Activated CD8-positive, alpha-beta memory T cell treated with anti-CD3 and anti-CD28 coated beads, Interleukin-2, amount 10 ng/mL, durations not matched to agents 7 days and 5 days (primary cell): Measurements from ENCODE around the gene ITGAE. TPM values are rescaled to one million over a fixed set of nuclear protein-coding genes. Genes with fewer than 3 reads are reported as not detected.
"Not testable (repeated sequence)": the region's sequence is repeated elsewhere in the genome, so short reads cannot be mapped to it uniquely, and the experiment has no call there.

Source experiments
- ATAC-seq: fragments of 150-1000 bp; cut with Tn5 transposase; one replicate; pipeline ENCODE4 v1.10.0; 2021; ENCODE audit warnings: moderate library complexity
- CTCF ChIA-PET: fragments of 350-600 bp; sonication (Branson Sonifier 250); formaldehyde crosslinking; loops from one replicate; lab custom pipeline; 2021; ENCODE audit warnings: antibody characterized with exemption; lab: Charles Lee
- DNase-seq: peaks from one replicate; pipeline ENCODE4 v3.0.0-alpha.2; 2020
- H3K27ac Mint-ChIP-seq: one replicate; pipeline ENCODE4 v1.8.0; 2021; ENCODE audit warnings: mild to moderate bottlenecking, mixed read lengths
- H3K27me3 Mint-ChIP-seq: one replicate; pipeline ENCODE4 v1.8.0; 2021; ENCODE audit warnings: mixed read lengths
- H3K36me3 Mint-ChIP-seq: one replicate; pipeline ENCODE4 v1.8.0; 2021; ENCODE audit warnings: mild to moderate bottlenecking, mixed read lengths
- H3K4me1 Mint-ChIP-seq: one replicate; pipeline ENCODE4 v1.8.0; 2021; ENCODE audit warnings: mixed read lengths
- H3K4me3 Mint-ChIP-seq: one replicate; pipeline ENCODE4 v1.8.0; 2021; ENCODE audit warnings: mild to moderate bottlenecking, moderate library complexity, mixed read lengths
- H3K9me3 Mint-ChIP-seq: one replicate; pipeline ENCODE4 v1.8.0; 2022; ENCODE audit warnings: low read depth, mixed read lengths
- total RNA-seq, 2 experiments: library from RNA; stranded (reverse); gene quantifications; one replicate each; pipeline ENCODE4 v1.2.3, GENCODE V29; 2021

Gene ITGAE
- total RNA-seq, 2 experiments from 2014 or later, result 54.4 to 70.9 TPM

DNA sequence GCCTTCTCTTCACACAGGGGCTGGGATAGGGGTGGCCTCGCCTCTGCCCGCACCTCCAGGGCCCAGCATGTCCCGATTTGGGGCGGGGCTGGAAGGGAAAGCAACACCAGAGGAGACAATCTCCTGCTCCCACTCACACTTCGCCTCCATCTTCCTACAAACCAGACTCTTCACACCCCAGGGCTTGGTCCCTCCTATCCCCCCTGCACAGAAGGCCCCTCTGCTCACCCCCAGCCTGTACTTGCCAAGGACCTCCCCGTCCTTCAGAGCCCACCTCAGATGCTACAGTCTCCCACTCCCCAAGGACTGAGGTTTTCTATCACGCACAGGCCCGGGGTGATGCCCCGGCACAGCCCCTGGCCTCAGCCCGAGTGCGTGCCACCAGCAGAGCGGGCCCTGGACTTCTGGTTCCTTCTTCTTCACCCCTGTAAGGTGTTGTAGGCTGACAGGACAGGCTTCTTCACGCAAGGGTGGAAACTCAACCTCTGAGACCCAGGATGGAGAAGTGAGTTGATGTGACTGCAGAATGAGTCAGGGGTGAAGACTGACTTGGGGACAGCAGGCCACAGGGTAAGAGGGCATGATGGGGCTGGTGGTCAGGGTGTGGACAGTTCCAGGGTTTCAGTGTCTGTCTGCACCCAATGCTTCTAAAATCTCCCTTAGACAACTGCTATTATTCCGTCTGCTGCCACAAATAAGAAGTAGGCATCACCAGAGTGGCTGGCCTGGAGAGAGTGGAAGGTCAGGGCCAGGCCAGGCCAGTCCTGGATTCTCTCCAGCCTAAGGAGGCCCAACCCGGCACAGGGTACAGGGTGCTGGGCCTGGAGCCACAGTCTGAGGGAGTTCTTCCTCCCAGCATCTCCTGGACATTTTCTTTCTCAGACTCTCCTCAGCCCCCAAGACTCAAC is 2.5 kb downstream of the ITGAE start:
- H3K4me3 Mint-ChIP-seq, result peak overlapping the region; percentile 81
- no peak for DNase-seq
- H3K27ac Mint-ChIP-seq, result peak overlapping the region; percentile 86
- peaks cover 25% of the 10 kb centered on the region for H3K36me3 Mint-ChIP-seq
- H3K4me1 Mint-ChIP-seq, result peaks cover 87% of the 10 kb centered on the region
- peaks cover 2% of the 10 kb centered on the region for H3K27me3 Mint-ChIP-seq
- no peaks in the 10 kb centered on the region for H3K9me3 Mint-ChIP-seq
- CTCF ChIA-PET, result interaction anchor here (0.8 to 3.3 kb wide), 2 partner anchors 60 to 87 kb away, joined by 3 to 31 read pairs; no protein-coding TSS in a partner anchor
- no peak for ATAC-seq

DNA sequence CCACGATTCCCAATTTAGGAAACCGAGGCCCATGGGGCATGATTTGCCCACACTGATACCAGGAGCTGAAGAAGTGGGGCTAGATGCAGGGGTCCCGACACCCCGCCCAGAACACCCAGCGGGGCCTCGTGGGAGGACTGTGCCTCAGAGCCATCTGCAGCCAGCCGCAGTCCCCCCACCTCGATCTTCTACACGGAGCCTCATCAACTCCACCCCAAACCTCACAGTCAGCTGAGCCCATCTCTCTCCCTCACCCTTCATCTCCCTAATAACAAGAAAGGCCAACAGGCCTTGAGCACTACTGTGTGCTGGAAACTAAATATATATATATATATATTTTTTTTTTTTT is 4.2 kb downstream of the ITGAE start:
- H3K36me3 Mint-ChIP-seq, result peaks cover 27% of the 10 kb centered on the region
- CTCF ChIA-PET, result interaction anchor here (0.8 to 3.5 kb wide), 11 partner anchors 25 to 168 kb away, joined by 3 to 27 read pairs (median 6); partner anchors contain the start of gene NCBP3
- DNase-seq, result peak; percentile 86
- H3K27me3 Mint-ChIP-seq, result peaks cover 3% of the 10 kb centered on the region
- peak; percentile 41 for ATAC-seq
- H3K4me1 Mint-ChIP-seq, result peaks cover 85% of the 10 kb centered on the region
- H3K9me3 Mint-ChIP-seq, result no peaks in the 10 kb centered on the region
- peak overlapping the region; percentile 86 for H3K27ac Mint-ChIP-seq
- peak overlapping the region; percentile 81 for H3K4me3 Mint-ChIP-seq

DNA sequence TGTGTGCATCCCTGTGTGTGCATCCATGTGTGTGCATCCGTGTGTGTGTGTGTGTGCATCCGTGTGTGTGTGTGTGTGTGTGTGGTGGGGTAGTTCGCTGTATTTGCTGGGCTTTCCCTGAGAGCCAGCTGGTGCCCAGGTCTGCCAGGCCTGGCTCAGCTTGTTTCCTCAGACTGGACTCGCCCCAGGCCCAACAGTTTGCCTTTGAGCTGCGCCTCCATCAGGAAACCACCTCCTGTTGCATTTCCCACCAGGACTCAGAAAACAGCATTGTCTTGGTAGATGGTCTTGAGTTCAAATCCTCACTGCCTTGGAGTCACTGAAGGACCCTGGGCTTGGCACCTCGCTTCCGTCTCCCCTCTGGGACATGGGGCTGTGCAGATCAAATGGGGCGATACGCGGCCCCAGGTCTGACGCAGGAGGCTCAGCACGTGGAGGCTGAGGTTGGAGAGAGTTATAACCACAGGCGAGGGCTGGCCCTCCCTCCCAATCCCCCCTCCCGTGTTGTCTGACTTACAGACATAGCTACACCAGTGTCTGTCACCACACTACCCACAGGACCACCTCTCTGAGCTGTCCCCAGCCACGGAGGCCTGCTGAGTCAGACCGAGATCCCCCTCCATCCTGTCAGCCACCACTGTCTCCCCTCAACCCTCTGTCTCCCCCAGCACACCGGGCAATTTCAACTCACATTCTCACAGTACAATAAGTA is 4.7 kb downstream of the ITGAE start:
- Mint-ChIP-seq H3K36me3 (peaks cover 30% of the 10 kb centered on the region), H3K27me3 (peaks cover 6% of the 10 kb centered on the region), H3K27ac (peak overlapping the region; percentile 86), H3K4me1 (peaks cover 85% of the 10 kb centered on the region), H3K4me3 (peak overlapping the region; percentile 81), H3K9me3 (no peaks in the 10 kb centered on the region)
- peak; percentile 64 for ATAC-seq
- CTCF ChIA-PET, result interaction anchor here (0.6 to 3.5 kb wide), 14 partner anchors 8 to 169 kb away, joined by 3 to 27 read pairs (median 6); partner anchors contain the start of gene NCBP3
- DNase-seq, result peak; percentile 99

DNA sequence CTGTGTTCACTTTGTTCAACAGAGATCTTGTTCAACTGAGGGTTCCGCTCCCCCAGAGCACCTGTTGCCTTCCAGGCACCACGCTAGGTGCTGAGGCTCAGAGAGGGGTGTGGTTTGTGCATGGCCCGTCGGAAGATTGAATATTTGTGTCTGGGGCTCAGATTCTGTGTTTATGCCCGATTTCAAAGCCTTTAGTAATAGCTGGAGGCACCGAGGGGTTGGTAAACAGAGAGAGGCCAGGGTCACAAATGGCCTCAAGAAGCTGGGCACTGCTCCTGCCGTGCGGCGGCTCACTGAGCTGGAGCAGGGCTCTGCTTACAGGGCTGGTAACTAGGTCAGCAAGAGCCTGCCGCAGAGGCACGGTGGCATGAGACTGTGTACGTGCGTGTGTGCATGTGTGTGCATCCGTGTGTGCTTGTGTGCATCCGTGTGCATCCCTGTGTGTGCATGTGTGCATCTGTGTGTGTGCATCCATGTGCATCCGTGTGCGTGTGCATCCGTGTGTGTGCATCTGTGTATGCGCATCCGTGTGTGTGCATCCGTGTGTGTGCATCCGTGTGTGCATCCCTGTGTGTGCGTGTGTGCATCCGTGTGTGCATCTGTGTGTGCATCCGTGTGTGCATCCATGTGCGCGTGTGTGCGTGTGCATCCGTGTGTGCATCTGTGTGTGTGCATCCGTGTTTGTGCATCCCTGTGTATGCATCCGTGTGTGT is 5.4 kb downstream of the ITGAE start:
- peak; percentile 14 for ATAC-seq
- peak overlapping the region; percentile 86 for H3K27ac Mint-ChIP-seq
- H3K4me3 Mint-ChIP-seq, result peak overlapping the region; percentile 81
- peak; percentile 66 for DNase-seq
- H3K9me3 Mint-ChIP-seq, result no peaks in the 10 kb centered on the region
- peaks cover 29% of the 10 kb centered on the region for H3K36me3 Mint-ChIP-seq
- H3K4me1 Mint-ChIP-seq, result peaks cover 86% of the 10 kb centered on the region
- peaks cover 6% of the 10 kb centered on the region for H3K27me3 Mint-ChIP-seq
- CTCF ChIA-PET, result interaction anchor here (0.9 to 3.5 kb wide), 11 partner anchors 9 to 112 kb away, joined by 3 to 27 read pairs (median 6); no protein-coding TSS in a partner anchor

DNA sequence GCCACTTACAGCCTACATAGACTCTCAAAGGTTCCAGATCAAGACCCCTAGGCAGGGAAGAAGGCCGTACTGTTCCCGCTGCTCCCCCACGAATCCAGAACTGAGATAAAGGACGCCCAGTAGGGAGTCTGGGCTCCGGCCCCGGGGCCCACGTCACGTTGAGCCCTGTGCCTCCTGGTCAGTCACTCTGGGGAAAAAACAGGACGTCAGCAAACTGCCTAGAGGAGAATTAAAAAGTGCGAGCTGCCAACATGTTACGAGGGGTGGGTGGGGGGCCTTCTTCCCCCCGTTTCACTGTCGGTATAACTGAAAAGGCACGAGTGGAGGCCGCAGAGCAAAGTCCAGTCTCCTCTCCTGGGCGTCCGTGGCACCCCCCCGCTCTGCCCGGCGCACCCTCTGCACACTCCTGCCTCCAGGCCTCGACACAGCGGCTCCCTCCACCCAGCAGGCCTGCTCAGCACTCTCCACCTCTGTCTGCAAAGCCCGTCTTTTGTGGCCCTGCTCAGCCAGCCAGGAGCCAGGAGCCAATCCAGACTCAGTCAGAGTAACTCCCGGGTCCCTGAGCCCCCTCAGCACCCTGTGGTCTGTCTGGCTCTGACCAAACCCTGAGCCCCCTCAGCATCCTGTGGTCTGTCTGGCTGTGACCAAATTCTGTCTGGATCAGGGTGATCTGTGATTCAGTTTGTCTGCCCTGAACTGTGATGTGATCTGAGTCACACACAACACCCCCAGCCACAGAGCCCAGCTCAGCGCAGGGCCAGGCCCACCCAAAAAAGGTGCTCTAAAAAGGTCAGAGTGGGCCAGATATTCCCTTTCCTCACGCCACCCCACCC is 6.2 kb downstream of the ITGAE start:
- H3K36me3 Mint-ChIP-seq, result peaks cover 33% of the 10 kb centered on the region
- peaks cover 90% of the 10 kb centered on the region for H3K4me1 Mint-ChIP-seq
- ATAC-seq (peak; percentile 58), DNase-seq (peak; percentile 88)
- no peaks in the 10 kb centered on the region for H3K9me3 Mint-ChIP-seq
- peaks cover 6% of the 10 kb centered on the region for H3K27me3 Mint-ChIP-seq
- CTCF ChIA-PET, result interaction anchor here (0.9 to 3.5 kb wide), 8 partner anchors 9 to 112 kb away, joined by 3 to 27 read pairs (median 3); no protein-coding TSS in a partner anchor
- peak overlapping the region; percentile 81 for H3K4me3 Mint-ChIP-seq
- H3K27ac Mint-ChIP-seq, result peak overlapping the region; percentile 86

DNA sequence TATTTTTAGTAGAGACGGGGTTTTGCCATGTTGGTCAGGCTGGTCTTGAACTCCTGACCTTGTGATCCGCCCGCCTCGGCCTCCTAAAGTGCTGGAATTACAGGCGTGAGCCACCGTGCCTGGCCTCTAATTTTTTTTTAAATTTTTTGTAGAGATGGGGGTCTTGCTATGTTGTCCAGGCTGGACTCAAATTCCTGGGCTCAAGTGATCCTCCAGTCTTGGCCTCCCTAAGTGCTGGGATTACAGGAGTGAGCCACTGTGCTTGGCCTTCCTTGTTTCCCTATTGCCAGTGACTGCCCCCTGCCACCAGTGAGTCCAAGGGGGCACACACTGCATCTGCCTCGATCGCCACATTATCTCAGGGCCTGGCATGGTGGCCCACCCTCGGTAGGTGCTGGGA is 6.8 kb downstream of the ITGAE start:
- peaks cover 91% of the 10 kb centered on the region for H3K4me1 Mint-ChIP-seq
- H3K27ac Mint-ChIP-seq, H3K9me3 Mint-ChIP-seq, ATAC-seq, DNase-seq, CTCF ChIA-PET, H3K27me3 Mint-ChIP-seq, H3K4me3 Mint-ChIP-seq: not testable (repeated sequence)
- H3K36me3 Mint-ChIP-seq, result peaks cover 31% of the 10 kb centered on the region

DNA sequence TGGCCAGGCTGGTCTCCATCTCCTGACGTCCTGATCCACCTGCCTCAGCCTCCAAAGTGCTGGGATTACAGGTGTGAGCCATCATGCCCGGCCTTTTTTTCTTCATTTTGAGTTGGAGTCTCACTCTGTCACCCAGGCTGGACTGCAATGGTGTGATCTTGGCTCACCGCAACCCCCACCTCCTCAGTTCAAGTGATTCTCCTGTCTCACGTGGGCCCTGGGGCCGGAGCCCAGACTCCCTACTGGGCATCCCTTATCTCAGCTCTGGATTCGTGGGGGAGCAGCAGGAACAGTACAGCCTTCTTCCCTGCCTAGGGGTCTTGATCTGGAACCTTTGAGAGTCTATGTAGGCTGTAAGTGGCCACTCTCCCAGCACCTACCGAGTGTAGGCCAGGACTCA is 7.7 kb downstream of the ITGAE start:
- CTCF ChIA-PET, result interaction anchor here (2.0 kb wide), 1 partner anchor 53 kb away, joined by 4 read pairs; the partner anchor contains the start of gene NCBP3
- H3K27me3 Mint-ChIP-seq, H3K9me3 Mint-ChIP-seq, DNase-seq, ATAC-seq, H3K4me3 Mint-ChIP-seq, H3K27ac Mint-ChIP-seq: not testable (repeated sequence)
- H3K36me3 Mint-ChIP-seq, result peaks cover 28% of the 10 kb centered on the region
- peaks cover 90% of the 10 kb centered on the region for H3K4me1 Mint-ChIP-seq

DNA sequence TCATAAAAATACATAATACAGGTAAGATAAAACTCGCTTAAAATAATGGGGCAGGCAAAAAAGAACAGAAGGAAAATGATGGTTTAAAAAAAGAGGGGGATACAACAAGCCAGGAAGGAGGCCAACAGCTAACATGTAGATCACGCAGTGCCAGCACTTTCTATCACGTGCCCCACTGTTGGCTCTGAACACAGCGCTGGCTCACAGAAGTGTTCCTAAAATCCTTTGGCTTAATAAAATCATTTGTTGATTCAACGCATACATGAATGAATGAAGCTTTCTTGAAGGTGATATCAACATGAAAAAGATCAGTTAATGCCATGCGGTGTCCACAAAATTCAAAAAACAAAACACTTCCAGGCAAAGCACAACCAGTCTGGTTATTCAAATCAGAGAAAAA is 8.5 kb downstream of the ITGAE start:
- DNase-seq (no peak), ATAC-seq (no peak)
- peaks cover 88% of the 10 kb centered on the region for H3K4me1 Mint-ChIP-seq
- peaks cover 30% of the 10 kb centered on the region for H3K36me3 Mint-ChIP-seq
- peaks cover 6% of the 10 kb centered on the region for H3K27me3 Mint-ChIP-seq
- H3K27ac Mint-ChIP-seq, result no peak overlapping the region
- H3K4me3 Mint-ChIP-seq, result no peak overlapping the region
- H3K9me3 Mint-ChIP-seq, result no peaks in the 10 kb centered on the region
- CTCF ChIA-PET, result interaction anchor here (1.5 to 2.0 kb wide), 3 partner anchors 35 to 54 kb away, joined by 4 to 8 read pairs (median 5); partner anchors contain the start of gene NCBP3

DNA sequence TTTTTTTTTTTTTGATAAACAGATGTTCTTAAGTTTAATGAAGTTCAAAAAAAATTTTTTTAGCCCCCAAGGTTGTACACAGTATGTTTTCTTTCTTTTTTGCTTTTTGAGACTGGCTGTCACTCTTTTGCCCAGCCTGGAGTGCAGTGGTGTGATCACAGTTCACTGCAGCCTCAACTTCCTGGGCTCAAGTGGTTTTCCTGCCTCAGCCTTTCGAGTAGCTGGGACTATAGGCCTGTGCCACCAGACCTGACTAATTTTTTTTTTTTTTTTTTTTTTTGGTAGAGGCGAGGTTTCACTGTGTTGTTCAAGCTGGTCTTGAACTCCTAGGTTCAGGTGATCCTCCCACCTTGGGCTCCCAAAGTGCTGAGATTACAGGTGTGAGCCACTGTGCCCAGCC is 12.8 kb downstream of the ITGAE start:
- Mint-ChIP-seq H3K27me3 (peaks cover 4% of the 10 kb centered on the region), H3K36me3 (peaks cover 31% of the 10 kb centered on the region), H3K9me3 (no peaks in the 10 kb centered on the region), H3K27ac (peak overlapping the region; percentile 78), H3K4me3 (peak overlapping the region; percentile 20), H3K4me1 (peaks cover 65% of the 10 kb centered on the region)
- DNase-seq, result no peak
- peak; percentile 54 for ATAC-seq
- CTCF ChIA-PET, result interaction anchor here (0.6 to 4.5 kb wide), 4 partner anchors 25 to 58 kb away, joined by 3 to 19 read pairs (median 3); partner anchors contain the start of gene NCBP3

DNA sequence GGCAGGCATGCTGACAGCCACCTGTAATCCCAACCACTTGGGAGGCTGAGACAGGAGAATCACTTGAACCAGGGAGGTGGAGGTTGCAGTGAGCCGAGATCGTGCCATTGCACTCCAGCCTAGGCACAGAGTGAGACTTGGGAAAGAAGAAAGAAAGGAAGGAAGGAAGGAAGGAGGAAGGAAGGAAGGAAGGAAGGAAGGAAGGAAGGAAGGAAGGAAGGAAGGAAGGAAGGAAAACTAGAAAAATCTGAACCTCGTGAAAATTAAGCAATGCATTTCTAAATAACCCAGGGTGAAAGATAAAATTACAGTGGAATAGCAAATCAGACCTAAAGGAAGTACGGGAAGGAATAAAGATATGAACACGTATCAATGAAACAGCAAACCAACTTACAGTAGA is 15.7 kb downstream of the ITGAE start:
- H3K4me1 Mint-ChIP-seq, result peaks cover 41% of the 10 kb centered on the region

DNA sequence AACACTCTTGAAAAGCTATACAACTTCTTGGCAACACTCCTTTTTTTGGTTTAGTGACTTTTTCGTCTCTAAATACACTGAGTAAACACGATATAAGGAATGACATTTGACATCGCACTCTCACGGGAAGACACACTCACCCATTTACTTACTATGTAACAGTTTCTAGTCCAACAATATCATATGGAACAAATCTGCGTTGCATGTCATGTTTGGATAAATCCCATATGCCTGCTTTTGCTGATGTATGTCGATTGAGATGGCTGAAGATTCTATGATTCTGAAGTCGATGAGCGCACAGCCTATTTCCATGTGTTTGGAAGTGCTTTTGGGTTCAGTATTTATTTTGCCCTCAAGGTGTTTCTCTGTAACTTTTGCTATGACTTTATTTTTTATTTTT is 18.2 kb downstream of the ITGAE start:
- ATAC-seq, result no peak
- Mint-ChIP-seq H3K4me3 (no peak overlapping the region), H3K36me3 (peaks cover 22% of the 10 kb centered on the region), H3K4me1 (peaks cover 17% of the 10 kb centered on the region), H3K27ac (no peak overlapping the region), H3K27me3 (peaks cover 2% of the 10 kb centered on the region), H3K9me3 (no peaks in the 10 kb centered on the region)
- no peak for DNase-seq
- CTCF ChIA-PET, result interaction anchor here (2.8 kb wide), 1 partner anchor 45 kb away, joined by 12 read pairs; no protein-coding TSS in a partner anchor

More for the DNA sequence above, 15.7 kb downstream of the ITGAE start:
- CTCF ChIA-PET, result interaction anchor here (0.7 to 4.5 kb wide), 2 partner anchors 40 to 47 kb away, joined by 3 to 19 read pairs; no protein-coding TSS in a partner anchor
- H3K9me3 Mint-ChIP-seq, H3K27me3 Mint-ChIP-seq, H3K4me3 Mint-ChIP-seq, H3K27ac Mint-ChIP-seq, ATAC-seq, DNase-seq: not testable (repeated sequence)
- peaks cover 30% of the 10 kb centered on the region for H3K36me3 Mint-ChIP-seq

DNA sequence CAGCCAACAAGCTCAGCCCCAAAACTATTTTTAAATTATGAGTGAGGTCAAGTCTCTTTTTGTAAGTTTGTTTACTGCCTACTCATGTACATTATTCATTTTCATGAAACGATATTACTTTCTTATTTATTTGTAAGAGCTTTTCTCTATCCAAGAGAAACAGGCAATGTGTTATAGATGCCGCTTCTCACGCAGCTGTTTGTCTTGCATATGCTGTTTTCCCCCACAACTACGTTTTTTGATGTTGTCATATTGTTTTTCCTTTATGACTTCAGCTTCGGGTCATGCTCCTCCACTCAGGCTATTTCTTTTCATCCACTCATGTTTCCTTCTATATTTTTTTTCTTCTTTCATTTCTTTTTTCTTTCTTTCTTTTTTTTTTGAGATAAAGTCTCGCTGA is 20.0 kb downstream of the ITGAE start:
- no peaks in the 10 kb centered on the region for H3K9me3 Mint-ChIP-seq
- no peak for DNase-seq
- peaks cover 20% of the 10 kb centered on the region for H3K36me3 Mint-ChIP-seq
- peaks cover 2% of the 10 kb centered on the region for H3K27me3 Mint-ChIP-seq
- H3K4me1 Mint-ChIP-seq, result peaks cover 9% of the 10 kb centered on the region
- no peak overlapping the region for H3K27ac Mint-ChIP-seq
- H3K4me3 Mint-ChIP-seq, result no peak overlapping the region
- ATAC-seq, result no peak
- CTCF ChIA-PET, result interaction anchor here (0.7 to 2.8 kb wide), 4 partner anchors 10 to 45 kb away, joined by 3 to 12 read pairs (median 6); no protein-coding TSS in a partner anchor
